Activated CD4-positive, alpha-beta T cell treated with anti-CD3 and anti-CD28 coated beads for 24 hours (primary cell): ENCODE data around the gene SH3RF2.
"Not testable (repeated sequence)": the region's sequence is repeated elsewhere in the genome, so short reads cannot be mapped to it uniquely, and the experiment has no call there.

ENCODE experiments used
- DNase-seq, 2 donors: peaks; one replicate each; pipeline ENCODE4 v3.0.0-alpha.2; 2020; ENCODE audit warnings: low read depth in 2 of 2

Gene SH3RF2

DNA sequence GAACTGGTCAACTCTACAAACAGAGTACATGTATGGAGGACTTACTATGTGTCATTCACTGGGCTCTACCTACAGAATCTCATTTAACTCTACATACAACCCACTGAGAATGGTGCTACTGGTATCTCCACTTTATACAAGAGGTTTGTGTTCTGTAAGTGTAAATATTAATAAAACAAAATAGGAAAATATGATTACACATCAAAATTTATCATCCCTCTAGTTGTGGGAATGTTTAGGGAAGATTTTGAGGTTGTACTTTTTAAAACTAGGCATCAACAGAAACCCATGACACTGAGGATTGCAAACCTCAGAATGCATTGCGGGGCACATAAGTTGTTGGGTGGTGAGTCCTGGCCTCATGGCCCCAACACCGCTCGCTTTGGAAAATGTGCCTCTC lies 11.7 kb downstream of the SH3RF2 start:
- no peak for DNase-seq

DNA sequence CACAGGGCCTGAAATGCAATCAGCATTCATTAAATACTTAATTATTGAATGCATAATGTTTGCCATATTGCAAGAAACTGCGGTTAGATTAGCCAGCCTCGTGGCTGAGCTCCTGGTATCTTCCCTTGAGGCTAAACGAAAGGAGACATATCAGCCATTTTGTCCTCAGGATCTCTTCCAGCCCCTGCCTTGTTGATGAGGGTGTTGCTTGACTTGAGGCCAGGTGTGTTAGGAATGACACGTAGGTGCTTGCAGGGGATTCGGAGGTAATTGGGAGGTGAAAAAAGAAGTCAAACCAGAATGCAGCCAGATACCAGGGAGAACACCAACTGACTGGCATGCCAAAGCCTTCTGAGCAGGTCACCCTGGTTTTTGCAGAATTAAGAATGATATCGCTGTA lies 12.5 kb downstream of the SH3RF2 start:
- no peak for DNase-seq

DNA sequence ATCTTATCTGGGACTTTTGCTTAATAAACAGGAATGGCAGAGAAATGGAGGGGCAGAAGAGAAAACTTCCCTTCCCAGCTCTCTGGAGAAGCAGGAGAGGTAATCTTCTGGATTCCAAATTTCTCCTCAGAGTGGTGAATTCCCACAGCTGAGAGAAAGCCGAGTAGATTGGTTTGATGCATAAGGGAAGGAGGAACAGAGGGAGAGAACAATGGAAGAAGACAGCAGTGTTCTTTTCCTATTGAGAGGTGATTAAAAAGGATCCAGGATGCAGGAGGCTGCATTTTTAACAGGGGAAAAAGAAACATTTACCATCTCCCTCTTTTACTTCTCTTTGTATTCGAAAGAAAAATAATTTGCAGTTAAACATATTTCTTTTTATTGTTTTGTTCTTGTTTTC lies 13.1 kb downstream of the SH3RF2 start:
- no peak for DNase-seq

DNA sequence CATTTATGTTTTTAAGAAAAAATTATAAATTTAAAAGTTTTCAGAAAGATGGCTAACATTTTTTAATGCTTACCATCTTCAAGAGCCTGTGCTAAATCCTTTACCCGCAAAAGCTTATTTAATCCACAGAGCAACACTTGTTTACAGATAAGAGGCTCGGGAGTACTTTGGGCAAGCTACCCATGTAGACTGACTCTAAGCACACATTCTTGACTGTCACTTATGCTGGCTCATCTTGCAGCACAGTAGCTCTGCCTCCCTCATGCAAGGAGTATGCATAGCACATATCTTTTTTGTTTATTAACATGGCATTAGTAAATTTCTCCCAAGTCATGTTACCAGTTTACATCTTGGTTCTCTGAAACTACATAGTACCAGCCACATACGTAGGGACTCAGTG lies 14.7 kb downstream of the SH3RF2 start:
- no peak for DNase-seq

DNA sequence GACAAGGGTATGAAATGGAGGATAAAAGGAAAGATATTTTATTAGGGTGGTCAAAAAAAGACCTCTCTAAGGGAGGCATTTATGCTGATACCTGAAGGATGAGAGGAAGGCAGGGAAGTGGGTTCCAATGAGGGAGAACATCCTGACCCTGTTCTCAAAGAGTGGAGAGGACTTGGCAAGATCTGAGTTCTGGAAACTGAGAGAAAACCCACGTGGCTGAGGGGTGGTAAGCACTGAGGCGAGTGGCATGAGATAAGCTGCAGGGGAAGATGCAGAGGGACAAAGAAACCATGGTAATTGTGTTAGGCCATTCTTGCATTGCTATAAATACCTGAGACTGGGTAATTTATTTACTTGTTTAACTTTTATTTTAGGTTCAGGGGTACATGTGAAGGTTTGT lies 16.8 kb downstream of the SH3RF2 start:
- DNase-seq, result no peak

DNA sequence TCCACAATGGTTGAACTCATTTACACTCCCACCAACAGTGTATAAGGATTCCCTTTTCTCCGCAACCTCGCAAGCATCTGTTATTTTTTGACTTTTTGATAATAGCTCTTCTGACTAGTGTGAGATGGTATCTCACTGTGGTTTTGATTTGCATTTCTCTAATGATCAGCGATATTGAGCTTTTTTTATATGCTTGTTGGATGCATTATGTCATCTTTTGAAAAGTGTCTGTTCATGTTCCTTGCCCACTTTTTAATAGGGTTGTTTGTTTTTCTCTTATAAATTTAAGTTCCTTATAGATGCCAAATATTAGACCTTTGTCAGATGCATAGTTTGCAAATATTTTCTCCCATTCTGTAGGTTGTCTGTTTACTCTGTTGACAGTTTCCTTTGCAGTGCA lies 17.8 kb downstream of the SH3RF2 start:
- DNase-seq, result not testable (repeated sequence)

DNA sequence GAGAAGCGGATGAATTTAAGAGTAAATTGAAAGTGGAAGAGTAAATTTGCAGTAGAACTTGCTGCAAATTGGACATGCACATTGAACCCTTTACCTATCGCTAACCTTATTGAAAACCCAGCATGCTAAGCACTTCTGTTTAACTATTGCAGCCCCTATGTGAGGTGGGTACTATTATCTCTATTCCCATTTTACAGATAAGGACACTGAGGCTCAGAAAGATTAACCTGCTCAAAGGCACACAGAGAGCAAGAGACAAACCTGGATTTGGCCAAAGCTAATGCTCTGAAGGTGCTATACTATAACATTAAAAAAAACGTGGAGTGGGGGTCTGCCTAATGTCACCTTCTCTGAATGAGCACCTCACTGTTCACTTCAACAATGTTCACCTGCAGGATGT lies 21.0 kb downstream of the SH3RF2 start:
- DNase-seq, result no peak

DNA sequence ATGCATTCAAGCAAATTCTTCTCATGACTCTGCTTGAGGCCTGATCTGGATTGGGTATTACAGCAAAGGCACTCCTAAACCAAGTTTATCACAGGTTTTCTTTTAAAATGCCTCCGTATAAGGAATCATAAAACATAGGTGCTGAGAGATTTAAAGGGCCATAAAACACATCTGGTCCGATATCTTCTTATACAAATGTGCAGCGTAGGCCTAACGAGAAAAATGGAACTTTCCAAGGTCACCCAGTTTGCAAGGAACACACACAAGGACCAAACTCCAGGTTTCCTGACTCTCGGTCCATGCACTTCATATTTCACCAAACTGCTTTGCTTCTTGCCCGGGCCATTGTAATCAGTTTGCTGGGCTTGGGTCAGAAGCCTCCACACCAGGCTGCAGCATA lies 22.1 kb downstream of the SH3RF2 start:
- no peak for DNase-seq

DNA sequence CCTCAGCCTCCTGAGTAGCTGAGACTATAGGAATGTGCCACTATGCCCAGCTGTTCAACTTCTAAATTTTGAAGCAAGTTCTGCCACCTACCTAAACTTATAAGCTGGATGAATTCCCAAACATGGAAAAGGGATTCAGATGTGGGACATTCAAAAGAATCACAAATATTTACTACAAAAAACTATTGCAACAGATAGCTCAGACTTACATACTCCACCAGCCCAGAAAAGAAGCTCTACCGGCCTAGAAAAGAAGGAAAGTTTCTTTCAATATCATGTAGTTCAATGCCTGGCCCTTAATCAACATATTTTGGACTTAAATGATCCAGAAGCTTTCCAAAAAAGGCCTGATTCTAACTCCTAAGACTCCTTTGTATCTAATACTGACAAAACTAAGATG lies 23.8 kb downstream of the SH3RF2 start:
- no peak for DNase-seq

DNA sequence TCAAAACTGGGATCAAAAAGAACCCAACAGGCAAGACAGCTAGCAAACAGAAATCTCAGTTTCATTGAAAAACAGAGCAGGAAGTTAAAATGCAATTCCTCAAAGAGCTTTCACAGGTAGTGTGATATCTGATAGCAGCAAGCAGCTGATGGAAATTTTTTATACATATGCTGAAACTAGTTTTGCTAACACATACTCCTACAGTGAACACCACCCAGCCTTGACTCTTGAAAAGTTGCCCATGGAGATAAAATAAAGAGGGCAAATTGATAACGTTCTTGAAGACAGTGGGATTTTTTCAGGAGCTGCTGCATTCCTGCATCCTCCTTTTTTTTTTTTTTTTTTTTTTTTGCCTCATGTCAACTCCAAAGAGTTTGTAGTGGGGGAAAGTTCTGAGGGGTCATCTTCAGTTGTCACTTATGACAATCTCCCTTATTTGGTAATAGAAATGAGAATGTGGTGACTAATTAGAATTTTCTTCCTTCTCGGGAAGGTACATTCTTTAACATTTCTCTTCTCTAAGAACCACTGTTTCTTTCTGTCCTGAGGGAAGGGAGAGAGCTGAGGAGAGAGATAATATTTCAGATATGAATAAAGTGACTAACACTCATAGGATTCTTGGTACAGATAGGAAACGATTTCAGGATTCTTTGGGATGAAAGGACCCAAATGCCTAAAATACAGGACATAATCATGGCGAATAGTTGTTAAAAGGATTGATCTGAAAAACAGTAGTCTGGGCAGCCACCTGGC lies 24.6 kb downstream of the SH3RF2 start:
- DNase-seq, result no peak

DNA sequence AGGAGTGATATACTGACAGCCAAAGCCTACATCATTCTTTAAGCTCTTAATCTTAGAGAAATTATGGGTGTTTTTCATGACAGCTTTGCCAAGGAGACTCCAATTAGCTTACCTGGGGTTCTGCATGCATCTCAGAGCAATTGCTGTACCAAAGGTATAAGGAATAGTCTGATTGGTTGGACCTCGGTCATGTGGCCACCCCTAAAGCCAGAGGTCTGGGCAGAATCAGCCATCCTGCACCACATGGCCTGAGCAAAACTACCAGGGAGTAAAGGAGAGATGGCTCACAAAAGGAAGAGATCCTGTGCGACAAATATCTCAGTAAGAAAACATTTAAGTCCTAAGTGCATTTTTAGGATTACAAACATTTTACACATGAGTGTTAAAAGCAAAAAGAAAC lies 25.6 kb downstream of the SH3RF2 start:
- DNase-seq, result no peak

DNA sequence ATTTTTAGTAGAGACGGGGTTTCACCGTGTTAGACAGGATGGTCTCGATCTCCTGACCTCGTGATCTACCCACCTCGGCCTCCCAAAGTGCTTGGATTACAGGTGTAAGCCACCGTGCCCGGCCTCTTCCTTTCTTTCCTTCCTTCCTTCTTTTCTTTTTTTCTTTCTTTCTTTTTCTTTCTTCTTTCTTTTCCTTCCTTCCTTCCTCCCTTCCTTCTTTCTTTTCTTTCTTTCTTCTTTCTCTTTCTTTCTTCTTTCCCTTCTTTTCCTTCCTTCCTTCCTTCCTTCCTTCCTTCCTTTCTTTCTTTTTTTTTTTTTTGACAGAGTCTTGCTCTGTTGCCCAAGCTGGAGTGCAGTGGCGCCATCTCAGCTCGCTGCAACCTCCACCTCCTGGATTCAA lies 27.6 kb downstream of the SH3RF2 start:
- not testable (repeated sequence) for DNase-seq

DNA sequence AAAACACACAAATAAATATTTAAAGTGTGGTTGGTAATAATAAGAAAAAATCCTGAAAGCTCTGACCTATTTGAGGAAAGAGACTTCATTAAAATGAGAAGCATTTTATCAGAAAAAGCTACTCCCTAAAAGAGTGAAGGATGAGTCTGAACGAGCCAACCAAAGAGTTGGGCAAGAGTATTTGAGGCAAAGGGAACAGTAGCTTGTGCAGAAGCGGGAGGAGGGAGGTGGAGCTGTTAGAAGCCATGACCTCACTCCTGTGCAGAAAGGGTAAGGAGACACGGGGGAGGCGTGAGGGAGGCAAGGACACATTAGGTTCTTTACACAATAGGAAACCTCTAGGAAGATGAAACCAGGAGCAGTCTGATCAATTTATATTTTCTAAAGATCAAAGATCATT lies 29.4 kb downstream of the SH3RF2 start:
- DNase-seq, result no peak

DNA sequence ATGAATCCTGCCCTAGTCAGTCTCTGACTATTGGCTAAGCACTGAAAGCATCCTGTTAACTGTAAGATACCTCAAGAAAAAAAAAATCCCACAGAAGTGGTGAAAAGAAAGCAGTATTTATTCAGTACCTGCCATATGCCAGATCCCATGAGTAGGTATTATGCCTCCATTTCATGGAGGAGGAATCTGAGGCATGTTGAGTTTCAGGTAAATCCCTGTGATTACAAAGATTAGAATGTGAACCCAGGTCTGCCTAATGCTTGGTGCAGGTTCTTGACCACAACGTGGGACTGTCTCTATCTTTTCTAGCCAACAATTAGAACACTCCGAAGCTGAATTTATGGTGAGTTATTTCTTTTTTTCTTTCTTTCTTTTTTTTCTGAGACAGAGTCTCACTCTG lies 30.9 kb downstream of the SH3RF2 start:
- no peak for DNase-seq

DNA sequence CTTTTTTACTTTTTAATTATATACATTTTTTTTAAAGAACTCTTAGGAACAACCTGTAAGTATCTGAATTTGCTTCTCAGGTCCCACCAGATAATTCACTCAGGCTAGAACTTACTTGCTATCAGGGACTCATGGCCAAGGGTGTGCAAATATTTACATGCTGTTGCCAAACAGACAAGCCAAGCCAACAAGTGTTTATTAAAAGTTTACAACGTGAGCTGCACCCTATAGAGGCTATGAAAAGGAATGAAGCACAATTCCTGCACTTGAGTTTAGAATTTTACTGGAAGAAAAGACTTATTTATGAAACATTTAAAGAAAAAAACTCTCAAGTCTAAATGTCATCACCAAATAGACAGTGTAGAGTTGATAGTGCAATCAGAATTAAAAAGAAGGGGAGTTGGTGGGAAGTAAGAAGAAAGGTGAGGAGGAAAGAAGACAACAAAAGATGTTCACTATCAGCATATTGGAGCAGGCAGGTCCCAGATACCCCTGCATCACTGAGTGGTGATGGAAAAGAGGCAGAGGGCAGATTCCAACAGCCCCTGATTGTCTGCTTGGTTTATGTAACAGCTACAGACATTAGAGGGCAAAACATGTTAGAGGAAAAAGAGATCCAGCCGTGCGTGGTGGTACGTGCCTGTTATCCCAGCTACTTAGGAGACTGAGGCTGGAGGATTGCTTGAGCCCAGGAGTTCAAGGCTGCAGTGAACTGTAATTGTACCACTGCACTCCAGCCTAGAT lies 32.8 kb downstream of the SH3RF2 start:
- no peak for DNase-seq

DNA sequence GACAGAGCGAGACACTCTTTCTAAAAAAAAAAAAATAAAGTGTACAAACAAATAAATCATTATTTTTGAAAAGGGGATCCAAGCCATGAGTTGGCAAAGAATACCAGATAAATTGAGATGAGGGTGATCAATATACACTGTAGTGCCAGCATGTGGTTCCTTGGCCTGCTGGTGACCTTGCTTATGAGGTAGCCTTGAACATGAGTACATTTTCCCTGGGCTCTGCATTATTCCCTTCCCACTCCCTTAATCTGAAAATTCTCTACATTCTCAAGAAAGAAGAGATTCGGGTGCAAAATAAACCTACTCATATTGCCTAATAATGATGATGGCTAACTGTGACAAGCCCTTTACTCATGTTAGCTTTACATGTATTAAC lies 33.3 kb downstream of the SH3RF2 start:
- DNase-seq, result no peak

DNA sequence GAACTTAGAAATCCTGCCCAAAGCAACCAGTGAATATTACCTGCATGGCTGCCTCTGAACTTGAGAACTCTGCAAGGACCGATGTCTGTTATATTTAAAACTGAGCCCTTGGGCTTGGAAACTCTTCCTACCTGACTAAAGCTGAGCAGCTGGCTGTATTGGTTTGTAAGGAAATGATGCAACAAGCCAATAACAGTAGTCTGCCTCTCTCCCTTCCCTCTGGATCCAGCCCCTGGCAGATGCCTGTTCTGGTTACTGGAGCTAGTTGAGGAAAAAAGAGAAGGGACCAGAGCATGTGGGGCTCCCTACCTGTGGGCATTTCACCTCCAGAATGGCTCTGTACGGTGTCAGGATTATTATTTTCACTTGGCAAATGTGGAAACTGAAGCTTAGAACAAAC lies 34.7 kb downstream of the SH3RF2 start:
- no peak for DNase-seq

DNA sequence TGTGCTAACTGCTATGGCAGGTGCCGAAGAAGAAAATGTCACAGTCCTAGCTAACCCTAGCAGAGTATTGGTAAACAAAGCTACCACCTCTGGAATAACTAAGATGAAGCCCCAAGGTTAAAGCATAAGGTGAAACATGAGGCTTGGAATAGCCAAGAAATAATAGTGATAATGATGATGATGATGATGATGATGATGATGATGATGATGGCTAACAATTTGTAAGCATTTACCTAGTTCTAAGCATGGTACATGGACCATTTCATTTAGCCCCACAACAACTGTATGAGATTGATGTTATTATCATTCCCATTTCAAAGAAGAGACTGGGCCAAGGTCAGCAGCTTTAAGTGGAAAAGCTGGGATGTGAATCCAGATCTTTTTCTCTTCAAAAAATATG lies 35.3 kb downstream of the SH3RF2 start:
- DNase-seq, result no peak

DNA sequence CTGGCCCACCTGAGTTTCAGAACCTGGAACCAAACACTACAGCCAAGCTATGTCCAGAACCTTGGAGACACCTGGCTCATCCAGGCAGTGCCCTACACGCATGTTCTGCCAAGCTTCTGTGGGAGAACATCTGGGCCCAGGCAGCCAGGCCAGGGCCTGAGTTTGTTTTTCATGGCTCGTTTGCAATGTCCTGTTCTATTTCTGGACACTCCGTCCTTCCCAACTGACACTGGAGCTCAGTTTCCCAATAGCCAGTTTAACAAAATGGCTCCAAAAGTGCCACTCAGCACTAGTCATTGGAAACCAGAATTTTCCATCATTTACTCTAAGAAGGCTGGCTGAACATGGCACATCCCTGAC lies 38.6 kb downstream of the SH3RF2 start:
- no peak for DNase-seq

DNA sequence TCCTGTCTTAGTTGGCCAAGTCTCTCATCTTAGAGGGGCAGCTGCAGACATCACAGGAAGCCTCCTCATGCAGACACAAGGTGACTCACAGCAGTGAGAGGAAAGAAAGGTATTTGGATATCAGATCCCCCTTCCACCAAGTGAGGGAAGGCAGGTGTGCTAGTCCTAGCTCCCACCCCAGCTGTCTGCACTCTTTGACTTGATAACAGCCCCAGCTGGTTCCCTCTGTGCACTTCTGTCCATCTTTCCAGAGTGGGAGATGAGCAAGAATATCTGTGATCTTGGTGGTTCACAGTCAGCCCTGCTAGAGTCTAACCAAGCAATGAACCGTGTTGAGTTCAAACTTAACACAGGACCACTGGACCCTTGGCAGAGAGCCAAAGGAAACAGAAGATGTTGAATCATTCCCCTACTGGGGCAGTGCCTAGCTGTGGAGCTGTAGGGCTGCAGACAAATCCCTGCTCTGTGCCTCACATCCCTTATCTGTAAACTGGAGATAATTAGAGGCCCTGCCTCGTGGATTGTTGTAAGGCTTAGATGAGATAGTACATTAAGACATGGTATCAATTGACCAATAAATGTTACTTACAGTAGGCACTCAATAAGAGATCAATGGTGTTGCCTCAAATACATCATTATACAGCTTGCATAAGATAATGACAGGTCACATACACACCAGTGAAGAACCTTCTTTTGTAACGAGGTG lies 39.1 kb downstream of the SH3RF2 start:
- DNase-seq, result no peak

DNA sequence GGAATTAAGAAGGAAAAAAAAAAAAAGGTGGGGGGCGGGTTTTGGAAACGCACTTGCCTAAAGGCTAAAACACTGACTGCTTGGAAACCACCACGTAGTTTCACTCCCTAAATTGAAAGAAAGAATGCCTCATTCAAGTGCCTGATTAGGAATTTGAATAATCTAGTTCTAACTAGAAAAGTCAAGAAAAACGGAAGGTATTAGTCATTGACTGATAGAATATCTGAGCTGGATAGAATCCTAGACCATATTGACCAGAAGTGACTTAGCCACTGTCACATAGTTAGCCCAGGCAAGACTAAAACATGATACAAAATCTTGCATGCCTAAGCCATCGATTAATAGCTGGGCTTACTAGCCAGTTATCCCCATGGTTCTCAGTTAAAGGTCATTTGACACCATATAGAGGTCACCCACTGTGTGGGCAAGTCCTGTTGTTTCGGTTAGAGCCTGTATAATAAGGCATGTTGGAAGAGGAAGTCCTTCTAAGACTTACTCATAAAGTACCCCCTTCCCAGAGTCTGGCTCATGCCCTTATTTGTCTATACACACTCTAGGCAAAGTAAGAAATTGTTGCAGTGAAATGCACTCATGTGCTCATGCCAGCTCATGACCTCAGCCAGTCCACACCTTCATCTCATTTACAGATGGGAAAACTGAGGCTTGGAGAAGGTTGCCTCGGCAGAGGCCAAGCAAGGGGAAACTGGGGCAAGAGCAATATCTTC lies 40.2 kb downstream of the SH3RF2 start:
- no peak for DNase-seq

DNA sequence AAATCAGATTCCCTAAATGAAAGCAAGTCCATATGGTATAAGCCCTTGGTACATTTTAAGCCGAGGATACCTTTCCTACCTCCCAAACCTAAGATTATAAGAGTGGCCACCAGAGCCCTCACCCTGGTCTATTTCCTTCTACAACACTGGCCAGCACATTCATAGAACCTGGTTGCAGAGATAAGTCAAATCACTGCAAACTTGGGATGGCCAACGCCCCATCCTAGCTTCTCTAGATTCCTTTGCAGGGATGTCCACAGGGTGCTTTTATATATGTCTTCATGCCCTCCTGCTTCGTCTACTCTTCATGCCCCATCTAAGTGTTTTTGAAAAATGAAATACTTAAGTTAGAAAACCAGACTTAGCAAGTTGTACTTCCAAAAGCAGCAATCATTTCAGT lies 41.8 kb downstream of the SH3RF2 start:
- DNase-seq, result no peak
